ENCODE data around the gene DNAJB13. TPM values are rescaled to one million over a fixed set of nuclear protein-coding genes. Genes with fewer than 3 reads are reported as not detected.

DNAJB13 gene
- total RNA-seq, 1 experiment from 2014 or later: not detected

- no peak overlapping the region for H3K4me3 Mint-ChIP-seq
- Histone ChIP-seq H2BK15ac (ENCODE audit: low read depth, low read length) (no peak overlapping the region), H4K8ac (replicated peaks; ENCODE audit: insufficient read length, low read depth, low read length) (no peak overlapping the region), H3K27me3 (ENCODE audit: insufficient read depth, low read length) (no peaks in the 10 kb centered on the region), H3K27ac (ENCODE audit: insufficient read length, low read depth, low read length) (no peak overlapping the region), H3K23ac (ENCODE audit: insufficient read length, low read depth, low read length) (no peak overlapping the region), H4K20me1 (ENCODE audit: control insufficient read depth, insufficient read depth, insufficient read length) (no peaks in the 10 kb centered on the region), H3K18ac (ENCODE audit: insufficient read length, low read depth, low read length) (no peak overlapping the region), H3K79me2 (ENCODE audit: insufficient read depth, low read length) (no peaks in the 10 kb centered on the region), H3K23me2 (ENCODE audit: insufficient read length, low read depth, low read length, poor library complexity, severe bottlenecking) (no peaks in the 10 kb centered on the region), H3K4me1 (ENCODE audit: insufficient read depth, low read length) (no peaks in the 10 kb centered on the region), H2BK120ac (ENCODE audit: low read depth, low read length, poor library complexity, severe bottlenecking) (no peak overlapping the region), H3K9me3 (ENCODE audit: control insufficient read depth, low read depth, low read length) (peaks cover 11% of the 10 kb centered on the region), H2AFZ (ENCODE audit: low read length) (no peak overlapping the region), H4K91ac (ENCODE audit: insufficient read length, low read depth, low read length) (no peak overlapping the region), H2AK5ac (ENCODE audit: insufficient read length, low read length) (no peak overlapping the region), H2BK12ac (ENCODE audit: insufficient read length, low read depth, low read length) (no peak overlapping the region), H3T11ph (ENCODE audit: low read length) (no peak overlapping the region), H2BK20ac (ENCODE audit: low read depth, low read length, poor library complexity, severe bottlenecking) (no peak overlapping the region), H2BK5ac (ENCODE audit: insufficient read length, low read length) (no peak overlapping the region), H4K5ac (ENCODE audit: insufficient read length, low read depth, low read length) (no peak overlapping the region), H3K9ac (ENCODE audit: extremely low read depth, insufficient read length, low read length) (no peak overlapping the region), H3K79me1 (ENCODE audit: insufficient read depth, low read depth, low read length, poor library complexity, severe bottlenecking) (no peaks in the 10 kb centered on the region), H3K14ac (ENCODE audit: insufficient read depth, low read length) (no peak overlapping the region), H3K56ac (ENCODE audit: insufficient read length, low read depth, low read length) (no peak overlapping the region), H3K4me2 (ENCODE audit: insufficient read depth, insufficient read length, low read length) (no peak overlapping the region), H3K4ac (ENCODE audit: low read depth, low read length) (no peak overlapping the region)
- peaks cover 1 to 6% of the 10 kb centered on the region in 2 experiments; a peak in 1 of 4 replicates for H3K4me1 Mint-ChIP-seq
- TF ChIP-seq, protein P1, sequence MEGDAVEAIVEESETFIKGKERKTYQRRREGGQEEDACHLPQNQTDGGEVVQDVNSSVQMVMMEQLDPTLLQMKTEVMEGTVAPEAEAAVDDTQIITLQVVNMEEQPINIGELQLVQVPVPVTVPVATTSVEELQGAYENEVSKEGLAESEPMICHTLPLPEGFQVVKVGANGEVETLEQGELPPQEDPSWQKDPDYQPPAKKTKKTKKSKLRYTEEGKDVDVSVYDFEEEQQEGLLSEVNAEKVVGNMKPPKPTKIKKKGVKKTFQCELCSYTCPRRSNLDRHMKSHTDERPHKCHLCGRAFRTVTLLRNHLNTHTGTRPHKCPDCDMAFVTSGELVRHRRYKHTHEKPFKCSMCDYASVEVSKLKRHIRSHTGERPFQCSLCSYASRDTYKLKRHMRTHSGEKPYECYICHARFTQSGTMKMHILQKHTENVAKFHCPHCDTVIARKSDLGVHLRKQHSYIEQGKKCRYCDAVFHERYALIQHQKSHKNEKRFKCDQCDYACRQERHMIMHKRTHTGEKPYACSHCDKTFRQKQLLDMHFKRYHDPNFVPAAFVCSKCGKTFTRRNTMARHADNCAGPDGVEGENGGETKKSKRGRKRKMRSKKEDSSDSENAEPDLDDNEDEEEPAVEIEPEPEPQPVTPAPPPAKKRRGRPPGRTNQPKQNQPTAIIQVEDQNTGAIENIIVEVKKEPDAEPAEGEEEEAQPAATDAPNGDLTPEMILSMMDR (conservative IDR thresholded peaks at IDR 0.05): no peak
- no peaks in the 10 kb centered on the region; the same call in 1 of the 2 replicates for H3K27me3 Mint-ChIP-seq (ENCODE audit: low read depth)
- H3K27ac Mint-ChIP-seq: no peak overlapping the region
- no CpG with 5 or more reads among the region's 13 CpGs for WGBS (ENCODE audit: extremely low coverage, insufficient read length, low lambda C conversion rate)
- H3K9me3 Mint-ChIP-seq: peaks cover 11 to 12% of the 10 kb centered on the region in 2 experiments
- DNase-seq: no peak
- peaks cover 3 to 12% (median 5%) of the 10 kb centered on the region in 3 experiments; a peak in 5 of 7 replicates for H3K36me3 Mint-ChIP-seq (ENCODE audit: insufficient read depth in 1 of 3, low read depth in 3 of 3)
Observed at GRCh38 chr11:73946798-73947458, 3.9 kb upstream of the DNAJB13 start.

Data from H9 (cell line).